NCI-H2196 (cell line): ENCODE results near the gene TRIB2.
"Not testable (repeated sequence)": the region's sequence is repeated elsewhere in the genome, so short reads cannot be mapped to it uniquely, and the experiment has no call there.

Experiments
- DNase-seq: peaks from one replicate; lab custom pipeline; 2025; ENCODE audit not compliant: unreplicated experiment; lab: John Stamatoyannopoulos, UW

Gene TRIB2

DNA sequence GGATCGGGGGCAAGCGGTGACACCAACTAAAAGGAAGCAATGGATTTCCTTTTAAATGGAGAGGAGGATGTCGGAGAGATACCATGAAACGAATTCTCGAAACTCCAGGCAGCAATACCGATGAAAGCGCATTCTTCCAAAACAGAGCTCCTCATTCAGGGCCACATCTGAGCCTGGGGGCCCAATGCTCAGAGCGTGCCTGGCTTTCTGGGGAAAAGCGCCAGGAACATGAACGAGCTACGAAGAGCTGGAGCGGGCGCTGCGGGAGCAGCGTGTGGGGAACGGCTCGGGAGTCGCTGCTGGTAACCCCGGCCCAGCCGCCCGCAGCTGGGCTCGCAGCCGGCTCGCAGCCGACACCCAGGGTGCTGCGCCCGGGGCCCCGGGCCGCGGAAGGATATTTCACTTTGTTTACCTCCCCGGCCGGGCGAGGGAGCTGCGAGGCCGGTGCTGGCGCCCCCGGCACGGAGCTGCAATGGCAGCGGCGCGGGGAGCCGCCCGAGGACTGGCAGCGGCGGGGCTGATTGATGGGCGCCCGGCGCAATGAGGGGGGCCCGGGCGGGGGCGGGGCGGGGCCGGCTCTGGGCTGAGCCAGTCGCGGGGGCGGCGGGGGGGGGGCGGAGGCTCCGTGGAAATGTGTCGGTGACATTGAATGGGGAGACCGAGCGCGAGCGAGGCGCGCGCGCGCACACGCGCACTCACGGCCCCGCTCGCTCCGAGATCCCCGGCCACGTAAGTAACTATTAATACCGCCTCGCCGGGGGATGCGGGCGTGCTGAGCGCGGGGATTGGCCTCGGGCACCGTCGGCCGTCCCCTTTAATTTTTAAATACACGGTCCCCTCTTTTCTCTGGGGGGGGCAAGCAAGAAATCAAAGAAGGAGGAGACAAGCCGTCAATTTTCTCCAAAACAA lies at the start of gene TRIB2:
Gene TRIB2 (plus strand): TSS at position 655 of the 909 bp plus-strand sequence. CDS start 1,372 bp downstream, outside the sequence.
- peak; percentile 66 for DNase-seq

GRCh38 chr2:12669036-12669435 lies 47.7 kb upstream of the TRIB2 start:
- no peak for DNase-seq

DNA sequence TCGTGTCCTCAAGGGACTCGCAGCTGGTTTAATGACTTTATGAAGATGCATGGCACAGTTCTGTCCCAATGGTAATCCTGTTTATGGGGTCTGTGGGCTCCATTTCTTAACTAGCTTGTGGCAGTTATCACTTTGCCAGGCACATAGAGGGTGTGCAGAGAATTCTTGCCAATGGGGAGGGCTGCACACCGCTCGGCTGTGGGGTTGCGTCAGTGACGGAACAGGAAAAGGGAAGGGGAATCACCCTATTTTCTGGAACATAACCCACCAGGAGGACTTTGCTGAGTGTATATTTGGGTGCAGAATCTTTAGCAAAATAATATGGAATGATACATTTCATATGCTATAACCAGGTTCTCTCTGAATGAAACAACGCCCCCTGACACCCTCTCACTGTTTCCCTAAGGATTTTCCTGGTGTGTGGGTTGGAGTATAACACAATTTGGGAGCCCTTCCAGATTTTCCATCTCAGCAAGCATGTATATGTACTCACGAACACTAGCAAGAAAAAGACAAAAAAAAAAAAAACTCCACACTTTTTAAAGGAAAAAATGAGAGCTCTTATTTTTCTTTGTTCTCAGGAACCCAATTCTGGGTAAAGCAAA lies 43.9 kb upstream of the TRIB2 start:
- no peak for DNase-seq

GRCh38 chr2:12674644-12675328 lies 42.0 kb upstream of the TRIB2 start:
- DNase-seq, result no peak

GRCh38 chr2:12675352-12675795 lies 41.4 kb upstream of the TRIB2 start:
- DNase-seq, result no peak

- DNase-seq, result no peak
Observed at GRCh38 chr2:12675801-12676200, 40.9 kb upstream of the TRIB2 start.

- no peak for DNase-seq
Observed at GRCh38 chr2:12676771-12677170, 40.0 kb upstream of the TRIB2 start.

DNA sequence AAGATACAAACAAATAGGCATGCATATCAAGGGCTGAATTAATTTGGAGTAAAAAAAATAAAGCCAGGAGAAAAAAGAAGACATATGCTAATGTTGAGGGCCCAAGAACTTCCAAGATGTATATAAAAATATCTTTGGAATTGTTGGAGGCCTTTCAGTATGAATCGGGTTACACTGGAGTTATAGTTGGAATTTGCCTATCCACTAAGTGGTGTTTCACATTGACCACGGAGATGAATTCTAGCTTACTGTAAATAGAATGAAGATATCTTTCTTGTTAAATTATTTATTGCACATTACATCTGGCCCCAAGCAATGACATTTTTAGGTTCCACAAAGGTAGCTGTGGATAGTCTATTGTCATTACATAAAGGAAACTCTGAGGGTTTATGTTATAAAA lies 38.5 kb upstream of the TRIB2 start:
- DNase-seq, result no peak

GRCh38 chr2:12679550-12680072 lies 37.1 kb upstream of the TRIB2 start:
- no peak for DNase-seq

DNA sequence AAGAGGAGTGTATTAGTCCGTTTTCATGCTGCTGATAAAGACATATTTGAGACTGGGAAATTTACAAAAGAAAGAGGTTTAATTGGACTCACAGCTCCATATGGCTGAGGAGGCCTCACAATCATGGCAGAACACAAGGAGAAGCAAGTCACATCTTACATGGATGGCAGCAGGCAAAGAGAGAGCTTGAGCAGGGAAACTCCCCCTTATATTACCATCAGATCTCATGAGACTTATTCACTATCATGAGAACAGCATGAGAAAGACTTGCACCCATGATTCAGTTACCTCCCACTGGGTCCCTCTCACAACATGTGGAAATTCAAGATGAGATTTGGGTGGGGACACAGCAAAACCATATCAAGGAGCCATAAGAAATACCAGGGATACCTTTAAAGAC lies 36.6 kb upstream of the TRIB2 start:
- not testable (repeated sequence) for DNase-seq

GRCh38 chr2:12682017-12682416 lies 34.7 kb upstream of the TRIB2 start:
- no peak for DNase-seq

GRCh38 chr2:12683457-12684100 lies 33.2 kb upstream of the TRIB2 start:
- DNase-seq, result no peak

DNA sequence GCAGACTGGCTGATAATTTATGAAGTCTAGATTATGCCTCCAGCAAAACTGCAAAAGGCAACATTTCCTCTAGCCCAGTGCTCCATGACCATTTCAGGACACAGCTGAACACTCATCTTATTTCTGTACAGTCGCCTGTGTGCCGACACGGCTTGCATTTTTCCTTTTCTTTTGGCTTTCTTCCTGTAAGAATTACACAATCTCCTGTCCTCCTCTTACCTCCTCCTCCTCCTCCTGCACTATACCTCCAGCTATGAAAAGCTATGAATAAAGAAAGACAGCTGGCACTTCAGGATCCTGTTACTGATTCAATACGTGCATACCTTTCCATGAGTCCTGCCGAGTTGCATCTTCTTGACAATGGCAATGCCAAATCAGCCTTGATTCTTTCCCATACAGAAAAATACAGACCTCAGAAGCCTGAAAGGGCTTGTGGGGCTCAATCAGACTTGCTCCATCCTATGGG lies 32.2 kb upstream of the TRIB2 start:
- DNase-seq, result no peak

DNA sequence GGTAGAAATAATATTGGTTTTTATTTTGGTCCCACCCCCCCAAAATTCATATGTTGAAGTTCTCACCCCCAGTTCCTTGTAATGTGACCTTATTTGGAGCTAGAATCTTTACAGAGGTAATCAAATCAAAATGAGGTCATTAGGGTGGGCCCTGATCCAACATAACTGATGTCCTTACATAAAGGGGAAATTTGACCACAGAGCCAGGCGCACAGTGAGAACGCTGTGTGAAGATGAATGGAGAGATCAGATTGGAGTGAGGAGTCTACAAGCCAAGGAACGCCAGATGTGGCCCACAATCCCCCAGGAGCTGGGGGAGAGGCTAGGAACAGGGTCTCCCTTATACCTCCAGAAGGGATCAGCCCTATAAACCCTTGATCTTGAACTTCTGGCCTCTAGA lies 31.6 kb upstream of the TRIB2 start:
- DNase-seq, result no peak

DNA sequence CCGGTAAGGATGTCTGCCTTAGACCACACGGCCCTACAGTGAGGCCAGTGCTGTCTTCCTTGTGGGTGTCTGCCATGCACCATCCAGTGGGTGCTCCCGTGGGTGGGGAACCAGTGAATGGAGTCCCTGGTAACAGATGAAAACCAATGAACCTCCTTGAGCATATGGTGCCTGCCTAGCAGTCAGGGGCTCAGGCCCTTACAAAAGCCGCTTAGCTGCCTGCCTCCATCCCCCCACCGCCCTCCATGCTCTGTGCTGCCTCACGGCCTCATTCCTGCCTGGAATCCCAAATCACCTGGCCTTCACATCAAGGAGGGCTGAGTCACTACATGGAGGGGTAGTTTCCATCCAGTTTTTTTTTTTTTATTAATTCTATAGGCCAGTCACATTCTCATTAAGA lies 30.8 kb upstream of the TRIB2 start:
- no peak for DNase-seq

DNA sequence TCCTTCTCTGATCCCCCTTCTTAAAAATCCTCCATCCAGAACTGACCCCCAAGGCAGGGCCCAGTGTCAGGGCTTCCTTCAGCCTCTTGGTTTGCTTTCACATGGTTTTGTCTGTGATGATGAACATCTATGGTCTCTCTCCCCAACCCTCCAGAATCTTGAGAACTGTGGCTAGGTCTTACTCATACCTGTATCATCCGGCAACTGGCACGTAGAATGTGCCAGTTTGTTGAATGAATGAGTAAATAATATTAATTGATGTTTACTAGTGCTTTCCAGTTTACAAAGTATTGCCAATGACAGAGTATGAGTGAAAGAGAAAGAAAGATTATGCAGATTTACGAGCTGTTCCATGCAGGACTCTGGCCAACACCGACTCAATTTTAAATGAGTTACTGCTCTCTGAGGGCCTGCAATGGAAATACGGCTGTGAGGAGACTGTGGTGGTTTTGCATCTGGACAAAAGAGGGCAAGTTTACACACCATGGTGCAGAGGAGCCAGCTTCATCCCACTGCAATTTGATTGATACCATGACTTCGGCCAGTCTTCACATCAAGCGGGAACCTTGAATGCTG lies 29.9 kb upstream of the TRIB2 start:
- no peak for DNase-seq

- no peak for DNase-seq
Observed at GRCh38 chr2:12688091-12688490, 28.6 kb upstream of the TRIB2 start.

- no peak for DNase-seq
Observed at GRCh38 chr2:12688893-12689292, 27.8 kb upstream of the TRIB2 start.

GRCh38 chr2:12693509-12693908 lies 23.2 kb upstream of the TRIB2 start:
- no peak for DNase-seq

DNA sequence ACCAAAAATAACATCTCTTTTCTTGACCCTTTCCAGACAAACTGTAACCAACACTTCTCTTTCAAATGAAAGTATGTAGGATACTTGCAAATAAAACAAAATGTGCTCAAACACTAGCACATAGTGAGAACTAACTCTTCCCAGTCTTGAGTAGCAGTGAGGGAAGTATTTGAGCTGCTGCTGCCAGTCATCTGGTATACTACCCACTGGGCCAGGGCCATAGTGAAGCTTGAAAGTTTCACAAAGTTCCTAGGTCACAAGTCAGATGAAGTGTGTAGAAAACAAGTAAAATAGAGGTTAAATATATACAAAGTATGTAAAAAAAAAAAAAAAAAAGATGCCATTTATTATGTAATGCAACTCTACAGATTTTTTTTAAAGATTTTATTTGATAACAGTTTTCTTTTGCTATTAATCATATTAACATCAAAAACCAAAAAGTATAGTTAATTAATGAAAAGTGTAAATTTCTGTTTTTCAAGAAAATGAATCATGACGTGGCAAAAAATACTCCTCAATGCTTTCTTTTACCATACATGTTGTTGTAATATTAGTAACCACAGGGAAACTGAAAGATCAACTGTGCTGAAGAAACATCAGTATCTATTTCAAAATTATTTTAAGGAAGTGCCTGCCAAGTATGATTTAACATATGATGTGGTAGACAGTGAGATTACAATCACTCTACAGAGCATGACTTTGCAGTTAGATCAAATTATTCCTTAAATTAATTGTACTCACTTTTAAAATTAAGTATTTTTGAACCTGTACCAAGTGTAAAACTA lies 21.6 kb upstream of the TRIB2 start:
- DNase-seq, result no peak
